Dedifferentiated amniotic fluid mesenchymal stem cell (primary cell): ENCODE measurements around the gene UGT2B7.
"Not testable (repeated sequence)": the region's sequence is repeated elsewhere in the genome, so short reads cannot be mapped to it uniquely, and the experiment has no call there.

Experiments used
- DNase-seq: peaks from one replicate; pipeline ENCODE4 v3.0.0-alpha.2; 2016; ENCODE audit errors: extremely low spot score

Gene UGT2B7

DNA sequence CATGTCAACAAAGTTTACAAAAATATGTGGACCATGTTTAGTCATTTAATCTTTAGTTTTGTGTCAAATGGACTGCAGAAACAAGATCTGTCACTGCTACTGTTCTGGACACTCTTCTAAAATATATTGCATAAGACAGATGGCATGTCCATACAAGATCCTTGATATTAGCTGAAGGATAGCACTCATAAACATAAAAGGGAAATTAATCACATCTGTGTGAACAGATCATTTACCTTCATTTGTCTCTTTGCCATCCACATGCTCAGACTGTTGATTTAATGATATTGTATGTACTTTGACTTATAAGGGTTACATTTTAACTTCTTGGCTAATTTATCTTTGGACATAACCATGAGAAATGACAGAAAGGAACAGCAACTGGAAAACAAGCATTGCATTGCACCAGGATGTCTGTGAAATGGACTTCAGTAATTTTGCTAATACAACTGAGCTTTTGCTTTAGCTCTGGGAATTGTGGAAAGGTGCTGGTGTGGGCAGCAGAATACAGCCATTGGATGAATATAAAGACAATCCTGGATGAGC lies at the start of gene UGT2B7:
UGT2B7 (plus strand) TSS at position 364 of the 546 bp plus-strand sequence; CDS start at position 411, 47 bp downstream.
- no peak for DNase-seq

DNA sequence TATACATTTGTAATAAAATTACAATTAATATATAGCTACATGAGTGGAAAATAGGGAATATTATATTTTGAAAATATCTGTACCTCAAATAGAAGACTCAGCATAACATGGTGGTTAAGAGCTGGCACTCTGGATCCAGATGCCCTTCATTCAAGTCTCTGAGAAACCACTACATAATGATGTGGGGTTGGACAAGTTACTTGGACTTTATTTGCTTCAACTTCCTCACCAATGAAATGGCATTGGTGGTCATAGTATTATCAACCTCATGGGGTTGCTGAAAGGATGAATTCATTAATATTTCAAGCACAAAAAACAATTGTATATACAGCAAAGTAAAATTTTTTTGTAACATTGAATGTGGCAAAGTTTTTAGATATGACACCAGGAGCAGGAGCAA lies 46.4 kb upstream of the UGT2B7 start:
- DNase-seq: no peak

DNA sequence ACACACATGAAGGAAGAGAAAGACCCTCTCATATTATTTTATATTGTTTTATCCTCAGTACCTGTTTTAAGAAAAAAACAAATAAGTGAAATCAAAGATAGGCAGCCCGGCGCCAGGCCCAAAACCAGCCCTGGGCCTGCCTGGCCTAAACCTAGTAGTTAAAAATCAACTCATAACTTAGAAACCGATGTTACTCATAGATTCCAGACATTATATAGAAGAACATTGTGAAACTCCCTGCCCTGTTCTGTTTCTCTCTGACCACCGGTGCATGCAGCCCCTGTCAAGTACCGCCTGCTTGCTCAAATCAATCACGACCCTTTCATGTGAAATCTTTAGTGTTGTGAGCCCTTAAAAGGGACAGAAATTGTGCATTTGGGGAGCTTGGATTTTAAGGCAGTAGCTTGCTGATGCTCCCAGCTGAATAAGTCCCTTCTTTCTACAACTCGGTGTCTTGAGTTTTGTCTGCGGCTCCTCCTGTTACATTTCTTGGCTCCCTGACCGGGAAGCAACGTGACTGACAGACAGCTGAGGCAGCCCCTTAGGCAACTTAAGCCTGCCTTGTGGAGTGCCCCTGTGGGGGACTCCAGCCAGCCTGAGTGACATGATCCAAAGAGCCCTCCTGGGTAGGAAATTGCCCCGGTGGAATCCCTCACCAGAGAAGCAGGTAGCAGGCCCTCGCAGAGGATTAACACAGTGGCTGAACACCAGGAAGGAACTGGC lies 45.3 kb upstream of the UGT2B7 start:
- not testable (repeated sequence) for DNase-seq

DNA sequence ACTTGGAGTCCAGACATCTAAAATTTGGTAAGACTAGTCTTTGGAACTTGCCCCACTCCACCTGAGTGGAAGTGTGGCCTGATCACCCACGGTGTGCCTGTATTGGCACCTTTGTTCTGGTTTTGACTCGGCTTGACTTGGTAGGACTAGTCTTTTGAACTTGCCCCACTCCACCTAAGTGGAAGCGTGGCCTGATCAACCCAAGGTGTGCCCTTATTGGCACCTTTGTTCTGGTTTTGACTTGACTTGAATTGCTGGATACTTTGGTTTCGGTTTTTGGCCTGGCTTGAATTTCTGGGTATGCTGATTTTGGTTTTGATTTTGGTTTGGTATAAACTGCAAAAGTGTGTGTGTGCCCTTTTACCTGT lies 44.7 kb upstream of the UGT2B7 start:
- no peak for DNase-seq

DNA sequence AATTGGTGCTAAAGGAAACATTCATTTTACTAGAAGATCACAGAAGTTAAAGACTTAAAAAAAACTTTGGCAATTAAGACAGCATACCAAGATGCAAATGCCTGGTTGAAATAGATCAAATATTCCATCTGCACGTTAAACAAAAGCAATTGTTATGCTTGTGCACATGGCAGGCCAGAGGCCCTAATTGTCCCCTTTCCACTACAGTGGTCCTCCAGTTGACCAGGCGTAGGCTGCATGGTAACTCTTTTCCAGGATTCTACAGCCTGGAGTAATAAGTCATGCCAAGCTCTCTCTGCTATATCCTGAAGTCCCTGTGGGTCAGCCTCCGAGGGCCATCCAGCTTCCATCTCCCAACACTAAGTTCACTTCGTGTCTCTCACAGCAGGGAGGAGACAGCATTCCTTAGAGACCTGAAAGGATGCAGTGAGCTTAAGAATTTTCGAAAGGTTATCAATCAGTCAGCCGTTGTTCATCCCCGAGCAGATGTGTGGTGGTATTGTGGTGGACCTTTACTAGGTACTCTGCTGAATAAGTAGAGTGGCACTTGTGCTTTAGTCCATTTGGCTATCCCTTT lies 42.9 kb upstream of the UGT2B7 start:
- DNase-seq: not testable (repeated sequence)

DNA sequence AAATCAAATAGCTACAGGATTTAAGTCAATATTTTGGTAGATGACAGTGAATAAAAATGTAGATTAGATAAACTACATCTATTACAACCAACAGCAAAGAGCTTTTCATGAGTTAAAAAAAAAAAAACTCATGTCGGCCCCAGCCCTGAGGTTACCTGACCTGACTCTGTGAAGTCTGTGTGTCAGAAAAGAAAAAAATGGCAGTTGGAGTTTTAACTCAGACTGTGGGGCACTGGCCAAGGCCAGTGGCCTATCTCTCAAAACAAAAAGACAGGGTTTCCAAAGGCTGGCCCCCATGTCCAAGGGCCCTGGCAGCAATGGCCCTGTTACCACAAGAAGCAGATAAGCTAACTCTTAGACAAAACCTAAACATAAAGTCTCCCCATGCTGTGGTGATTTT lies 42.2 kb upstream of the UGT2B7 start:
- not testable (repeated sequence) for DNase-seq

DNA sequence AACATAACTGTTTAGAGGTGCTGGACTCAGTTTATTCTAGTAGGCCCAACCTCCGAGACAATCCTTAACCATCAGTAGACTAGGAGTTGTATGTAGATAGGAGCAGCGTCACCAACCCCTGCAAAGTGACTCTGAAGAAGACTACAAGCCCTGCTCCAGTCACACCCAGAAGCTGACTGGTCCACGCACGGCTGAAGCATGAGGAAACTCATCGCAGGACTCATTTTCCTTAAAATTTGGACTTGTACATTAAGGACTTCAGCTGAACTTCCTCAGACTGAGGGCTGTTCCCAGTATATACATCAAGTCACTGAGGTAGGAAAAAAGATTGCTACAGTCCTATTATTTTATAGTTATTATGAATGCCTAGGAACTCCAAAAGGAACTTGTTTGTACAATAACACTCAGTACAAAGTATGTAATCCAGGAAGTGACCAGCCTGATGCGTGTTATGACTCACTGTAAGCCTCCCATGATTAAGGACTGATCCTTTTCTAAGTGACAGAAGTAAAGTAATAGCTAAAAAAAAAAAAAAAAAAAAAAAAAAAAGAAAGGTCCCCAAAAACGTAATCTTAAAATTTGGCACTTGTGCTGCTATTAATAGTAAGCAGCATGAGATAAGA lies 41.6 kb upstream of the UGT2B7 start:
- peak; percentile 27 for DNase-seq

DNA sequence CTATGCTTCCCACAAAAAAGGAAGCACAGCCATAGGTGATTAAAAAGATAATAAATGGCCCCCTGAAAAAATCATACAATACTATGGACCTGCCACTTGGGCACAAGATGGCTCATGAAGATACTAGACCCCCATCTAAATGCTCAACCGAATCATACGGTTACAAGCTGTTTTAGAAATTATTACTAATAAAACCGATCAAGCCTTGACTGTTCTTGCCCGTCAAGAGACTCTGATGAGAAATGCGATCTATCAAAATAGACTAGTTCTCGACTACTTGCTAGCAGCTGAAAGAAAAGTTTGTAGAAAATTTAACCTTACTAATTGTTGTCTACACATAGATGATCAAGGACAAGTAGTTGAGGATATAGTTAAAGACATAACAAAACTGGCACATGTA lies 40.1 kb upstream of the UGT2B7 start:
- no peak for DNase-seq

DNA sequence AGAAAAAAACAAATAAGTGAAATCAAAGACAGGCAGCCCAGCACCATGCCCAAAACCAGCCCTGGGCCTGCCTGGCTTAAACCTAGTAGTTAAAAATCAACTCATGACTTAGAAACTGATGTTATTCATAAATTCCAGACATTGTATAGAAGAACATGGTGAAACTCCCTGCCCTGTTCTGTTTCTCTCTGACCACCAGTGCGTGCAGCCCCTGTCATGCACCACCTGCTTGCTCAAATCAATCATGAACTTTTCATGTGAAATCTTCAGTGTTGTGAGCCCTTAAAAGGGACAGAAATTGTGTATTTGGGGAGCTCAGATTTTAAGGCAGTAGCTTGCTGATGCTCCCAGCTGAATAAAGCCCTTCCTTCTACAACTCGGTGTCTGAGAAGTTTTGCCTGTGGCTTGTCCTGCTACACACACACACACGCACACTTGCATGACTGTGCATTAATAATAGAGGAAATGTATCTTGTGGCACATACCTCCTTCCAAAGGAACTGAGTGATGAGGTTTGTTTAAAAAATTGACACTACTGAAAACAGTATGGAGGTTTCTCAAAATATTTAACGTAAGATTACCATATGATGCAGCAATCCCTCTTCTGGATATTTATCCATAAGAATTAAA lies 39.2 kb upstream of the UGT2B7 start:
- no peak for DNase-seq

DNA sequence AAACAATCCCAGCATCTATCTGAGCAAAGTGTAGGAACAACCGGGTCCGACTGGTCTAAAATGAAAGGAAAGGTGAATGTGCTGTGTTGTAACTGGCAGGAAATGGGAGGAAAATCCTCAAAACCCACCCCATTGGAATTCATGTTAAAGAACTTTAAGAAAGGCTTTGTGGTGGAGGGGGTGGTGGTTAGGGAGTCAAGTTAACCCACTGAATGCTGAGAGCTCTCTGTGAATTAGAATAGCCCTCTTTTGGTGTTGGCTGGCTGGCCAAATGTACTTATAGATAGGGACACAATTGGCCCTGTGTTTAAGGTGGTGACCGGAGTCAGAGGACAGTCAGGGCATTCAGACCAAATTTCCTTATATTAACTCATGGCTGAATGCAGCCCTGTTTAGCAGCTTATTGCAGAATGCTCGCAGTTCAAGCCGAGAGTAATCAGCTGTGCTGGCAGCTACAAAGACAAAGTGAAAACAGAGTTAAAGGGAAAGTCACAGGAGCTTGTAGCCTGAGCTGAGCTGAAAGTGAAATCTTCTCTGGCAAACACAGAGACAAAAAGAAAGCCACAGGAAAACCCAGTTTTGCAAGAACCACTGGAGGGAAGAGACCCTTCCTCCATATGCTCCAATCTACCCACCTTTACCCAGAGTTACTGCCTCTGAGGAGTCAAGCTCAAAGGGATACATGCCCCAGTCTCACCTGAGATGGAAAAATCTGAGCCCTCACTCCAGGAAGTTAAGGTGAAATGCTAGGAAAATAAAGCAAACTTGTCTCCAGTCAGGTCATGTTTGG lies 38.5 kb upstream of the UGT2B7 start:
- no peak for DNase-seq

DNA sequence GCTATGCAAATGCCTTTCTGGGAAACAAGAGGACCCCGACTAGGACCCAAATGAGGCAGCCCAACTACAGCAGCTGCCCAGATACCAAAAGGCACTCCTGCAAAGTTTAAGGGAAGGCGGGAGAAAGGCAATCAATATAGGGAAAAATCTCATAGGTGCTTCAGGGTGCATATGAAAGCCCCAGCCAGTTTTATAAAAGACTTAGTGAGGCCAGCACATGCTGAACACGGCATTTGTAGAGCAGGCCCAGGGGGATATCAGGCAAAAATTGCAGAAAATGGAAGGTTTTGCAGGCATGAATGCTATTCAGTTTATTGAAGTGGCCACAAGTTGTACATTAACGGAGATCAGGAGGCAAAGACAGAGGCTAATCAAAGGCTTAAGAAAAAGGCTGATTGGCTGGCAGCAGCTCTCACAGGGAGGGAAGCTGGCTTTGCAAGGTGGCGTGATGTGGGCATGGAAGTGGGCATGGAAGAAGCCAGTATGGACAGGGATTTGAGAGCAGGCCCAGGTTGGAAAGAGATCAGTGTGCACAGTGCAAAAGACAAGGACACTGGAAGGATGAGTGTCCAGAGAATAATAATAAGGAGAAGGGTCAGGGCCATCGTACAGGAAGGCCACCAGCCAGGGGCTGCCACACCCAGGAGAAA lies 37.7 kb upstream of the UGT2B7 start:
- no peak for DNase-seq

DNA sequence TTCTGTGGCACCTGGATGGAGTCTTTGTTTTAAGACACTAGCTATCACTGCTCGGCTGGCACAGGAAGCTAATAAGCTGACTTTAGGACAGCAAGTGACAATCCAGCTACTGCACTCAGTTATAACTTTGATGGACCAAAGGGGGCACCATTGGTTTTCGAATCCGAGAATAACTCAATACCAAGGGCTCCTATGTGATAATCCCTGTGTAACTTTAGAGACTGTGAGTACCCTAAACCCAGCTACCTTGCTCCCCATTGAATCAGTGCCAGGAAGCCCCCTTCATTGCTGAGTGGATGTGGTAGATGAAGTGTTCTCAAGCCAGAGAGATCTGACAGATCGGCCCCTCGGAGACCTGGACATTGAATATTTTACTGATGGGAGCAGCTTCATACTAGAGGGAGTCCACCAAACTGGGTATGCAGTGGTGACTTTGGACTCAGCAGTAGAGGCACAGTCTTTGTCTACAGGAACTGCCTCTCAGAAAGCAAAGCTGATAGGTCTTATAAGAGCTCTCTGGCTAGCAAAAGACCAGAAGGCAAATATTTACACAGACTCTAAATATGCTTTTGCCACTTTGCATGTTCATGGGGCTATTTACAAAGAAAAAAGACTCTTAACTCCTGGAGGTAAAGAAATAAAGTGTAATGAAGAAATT lies 35.5 kb upstream of the UGT2B7 start:
- no peak for DNase-seq

DNA sequence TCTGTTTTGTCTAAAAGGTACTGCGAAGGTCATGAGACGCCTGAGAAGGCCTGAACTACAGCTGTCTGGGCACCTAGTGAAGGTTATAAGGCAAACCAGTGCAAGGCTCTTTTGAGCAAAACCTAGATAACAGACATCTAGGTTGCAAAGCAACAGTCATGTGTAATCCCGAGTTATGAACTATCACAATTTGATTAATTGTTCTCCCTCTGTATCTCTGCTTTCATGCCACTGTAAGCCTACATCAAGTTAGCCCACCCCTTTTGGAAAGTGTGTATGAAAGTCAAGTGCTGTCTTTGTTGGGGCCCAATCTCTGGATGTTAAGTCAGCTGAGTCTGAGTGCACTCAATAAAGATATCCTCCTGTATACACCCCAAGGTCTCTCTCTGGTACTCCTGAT lies 31.9 kb upstream of the UGT2B7 start:
- no peak for DNase-seq

DNA sequence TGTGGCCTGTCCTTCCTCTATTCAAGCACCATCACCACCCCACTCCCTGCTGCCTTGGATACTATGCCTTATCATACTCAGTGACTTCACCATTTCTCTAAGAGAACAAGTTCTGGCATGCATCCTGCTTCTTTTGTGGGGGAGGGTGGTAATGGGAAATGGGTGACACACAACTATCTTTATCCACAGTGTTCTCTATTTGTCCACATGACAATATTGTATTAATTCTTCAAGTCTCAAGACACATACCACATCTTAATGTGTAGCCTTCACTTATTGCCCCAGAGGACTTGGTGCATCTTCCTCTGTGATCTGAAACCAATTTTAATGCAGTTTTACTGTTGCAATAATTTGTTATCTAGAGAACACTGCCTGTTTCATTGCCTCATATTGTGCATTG lies 29.3 kb upstream of the UGT2B7 start:
- DNase-seq: no peak

DNA sequence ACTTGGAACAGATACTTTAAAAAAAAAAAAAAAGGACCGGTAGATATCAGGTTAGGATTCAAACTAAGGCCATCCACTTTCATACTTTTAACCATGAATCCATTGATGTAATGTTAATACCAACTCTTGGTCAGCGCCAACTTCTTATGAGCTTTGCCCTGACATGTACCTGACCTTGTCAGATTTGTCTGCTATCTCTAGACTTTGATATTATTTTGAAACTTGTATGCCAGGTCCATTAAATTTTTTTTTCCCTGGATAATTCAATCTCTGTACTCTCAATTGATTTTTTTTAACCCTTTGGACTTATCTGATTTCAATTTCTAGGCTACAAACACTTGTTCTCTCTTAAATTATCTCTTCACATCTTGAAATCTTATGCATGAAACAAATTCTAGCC lies 27.2 kb upstream of the UGT2B7 start:
- DNase-seq: no peak

DNA sequence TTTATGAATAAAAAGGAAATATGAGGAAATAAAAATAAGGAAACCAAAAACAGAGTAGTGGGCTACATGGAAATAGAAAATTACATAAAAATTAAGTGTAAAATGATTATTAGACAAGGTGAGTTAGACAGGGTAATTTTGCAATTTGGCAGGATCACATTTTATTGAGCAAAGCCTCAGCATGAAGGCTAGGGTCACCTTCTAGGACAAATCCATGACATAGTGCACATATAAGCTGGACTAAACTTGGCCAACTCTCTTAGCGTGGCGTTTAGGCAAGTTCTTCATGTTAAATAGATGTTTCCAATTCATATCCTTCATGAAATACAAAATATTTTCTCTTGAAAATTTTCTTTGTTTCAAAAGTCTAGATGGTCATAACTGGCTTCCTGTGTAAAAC lies 25.7 kb upstream of the UGT2B7 start:
- DNase-seq: no peak

DNA sequence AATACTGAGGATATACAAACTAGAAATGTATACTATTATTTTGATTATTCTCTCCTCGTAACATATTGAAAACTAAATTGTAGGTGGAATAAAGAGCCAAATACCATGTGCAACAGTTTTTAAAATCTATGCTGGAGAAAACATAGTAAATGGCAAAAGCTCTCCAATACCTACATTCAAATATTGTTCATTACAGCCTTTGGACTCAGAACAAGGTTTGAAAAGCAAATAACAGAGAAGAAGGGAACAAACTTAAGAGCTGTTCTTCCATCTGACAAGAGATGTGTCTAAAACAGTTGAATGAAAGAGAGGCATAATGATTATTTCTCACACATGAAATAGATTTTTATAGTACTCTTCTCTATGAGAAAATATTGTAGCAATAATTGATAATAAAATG lies 25.0 kb upstream of the UGT2B7 start:
- no peak for DNase-seq

DNA sequence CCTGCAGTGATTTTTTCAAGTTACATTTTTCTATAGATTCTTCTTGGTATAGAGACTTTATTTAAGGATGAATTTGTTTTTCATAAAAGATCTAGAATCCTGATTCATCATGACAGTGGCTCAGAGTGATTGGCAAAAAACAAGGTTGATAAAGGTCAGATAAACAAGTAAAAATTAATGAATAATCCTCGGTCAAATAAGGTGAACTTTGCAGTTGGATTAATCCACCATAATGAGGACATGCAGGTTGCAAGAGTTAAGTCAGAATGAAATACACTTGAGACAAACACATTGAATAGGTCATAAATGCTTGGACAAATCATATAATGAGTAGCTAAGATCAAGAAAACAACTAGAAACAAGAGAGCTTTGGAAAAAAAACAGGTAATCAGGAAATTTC lies 22.9 kb upstream of the UGT2B7 start:
- no peak for DNase-seq

DNA sequence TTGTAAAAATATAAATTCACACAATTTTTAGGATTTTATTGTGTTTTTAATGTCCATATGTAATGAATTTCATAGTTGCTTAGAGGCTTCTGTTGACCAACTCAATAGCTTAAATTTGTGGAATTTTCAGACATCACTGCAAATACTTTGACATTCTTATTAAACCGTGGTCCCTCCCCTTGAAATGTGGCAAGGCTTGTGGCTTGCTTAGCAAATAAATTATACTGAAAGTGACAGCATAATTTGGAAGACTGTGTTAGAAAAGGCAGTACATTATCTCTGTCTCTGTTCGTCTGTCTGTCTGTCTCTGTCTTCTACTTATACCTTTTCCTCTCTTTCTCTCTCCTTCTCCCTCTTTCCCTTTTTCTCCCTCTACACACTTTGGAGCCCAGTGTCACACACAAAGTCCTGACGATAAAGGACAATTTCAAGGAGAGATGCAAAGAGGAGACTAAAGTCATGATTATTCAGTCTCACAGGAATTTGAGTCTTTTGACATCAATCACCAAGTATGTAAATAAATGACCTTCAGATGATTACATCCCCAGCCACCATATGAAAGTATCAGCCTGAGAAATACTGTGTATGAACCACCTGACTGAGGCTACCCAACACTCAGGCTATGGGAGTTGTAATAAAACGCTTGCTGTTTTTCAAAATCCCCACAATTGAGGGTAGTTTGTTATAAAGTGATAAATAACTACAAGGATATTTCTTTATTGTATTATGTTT lies 21.0 kb upstream of the UGT2B7 start:
- DNase-seq: peak; percentile 16

DNA sequence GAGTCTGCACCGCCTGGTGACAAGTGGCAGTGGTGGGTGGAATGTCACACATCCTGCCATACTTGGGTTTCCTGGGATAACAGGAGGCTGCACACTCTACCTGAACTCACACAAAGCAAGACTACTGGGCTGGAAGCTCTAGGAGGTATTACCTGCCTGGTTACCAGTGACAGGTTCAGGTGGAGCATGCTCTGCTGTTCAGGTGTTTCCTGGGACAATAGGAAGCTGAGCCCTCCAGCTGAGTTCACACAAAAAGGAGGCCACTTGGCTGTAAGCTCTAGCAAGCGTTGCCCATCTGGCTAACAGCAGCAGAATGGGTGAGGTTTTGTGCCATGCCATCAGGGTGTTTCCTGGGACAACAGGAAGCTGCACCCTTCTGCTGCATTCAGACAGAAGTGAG lies 17.4 kb upstream of the UGT2B7 start:
- DNase-seq: no peak
